ENCODE measurements around the gene TSC22D1.

- TF ChIP-seq CTCF (conservative IDR thresholded peaks at IDR 0.05) (no peak), EZH2 (IDR thresholded peaks at IDR 0.05; ENCODE audit: low read depth) (no peak)
These were observed 179.2 kb downstream of the TSC22D1 start for GRCh38 chr13:44396701-44397580.

Measured in PC-9 (cell line).